ENCODE data around the gene GLA. TPM values are rescaled to one million over a fixed set of nuclear protein-coding genes. Genes with fewer than 3 reads are reported as not detected.

The GLA gene
- total RNA-seq, 2 donors from 2014 or later, result 63.8 to 98.2 TPM

- ATAC-seq (no peak), DNase-seq (ENCODE audit: low spot score in 2 of 2) (no peak)
- H3K9me3 Mint-ChIP-seq, result no peaks in the 10 kb centered on the region
- peaks cover 21 to 29% of the 10 kb centered on the region in 2 donors for H3K36me3 Mint-ChIP-seq
- peak overlapping the region; percentile 93 to 98 for H3K27ac Mint-ChIP-seq
Observed at GRCh38 chrX:101410461-101410860, 2.7 kb upstream of the GLA start.

- peaks cover 23 to 29% of the 10 kb centered on the region in 2 donors for H3K36me3 Mint-ChIP-seq
- peak overlapping the region; percentile 98 to 99 for H3K27ac Mint-ChIP-seq
- ATAC-seq (no peak), DNase-seq (ENCODE audit: low spot score in 2 of 2) (no peak)
- no peaks in the 10 kb centered on the region for H3K9me3 Mint-ChIP-seq
Observed at GRCh38 chrX:101409043-101409442, 1.3 kb upstream of the GLA start.

GRCh38 chrX:101408532-101408841, 762 bp upstream of the GLA start:
- H3K9me3 Mint-ChIP-seq, result no peaks in the 10 kb centered on the region
- H3K36me3 Mint-ChIP-seq, result peaks cover 26 to 29% of the 10 kb centered on the region in 2 donors
- ATAC-seq (peak in 1 of 2 donors; percentile 51), DNase-seq (ENCODE audit: low spot score in 2 of 2) (no peak)
- H3K27ac Mint-ChIP-seq, result peak overlapping the region; percentile 98 to 99

GRCh38 chrX:101407167-101407747, 468 bp downstream of the GLA start:
- Mint-ChIP-seq H3K9me3 (no peaks in the 10 kb centered on the region), H3K27ac (peak overlapping the region; percentile 98 to 99), H3K36me3 (peaks cover 19 to 25% of the 10 kb centered on the region in 2 donors)
- no peak for ATAC-seq
- no peak for DNase-seq (ENCODE audit: low spot score in 2 of 2)

- no peaks in the 10 kb centered on the region for H3K9me3 Mint-ChIP-seq
- no peak for ATAC-seq
- no peak for DNase-seq (ENCODE audit: low spot score in 2 of 2)
- H3K36me3 Mint-ChIP-seq, result peaks cover 0 to 27% of the 10 kb centered on the region in 2 donors
- H3K27ac Mint-ChIP-seq, result peak overlapping the region in 1 of 2 donors; percentile 44
Observed at GRCh38 chrX:101399825-101400224, 7.9 kb downstream of the GLA start.

GRCh38 chrX:101398694-101399093, 9.0 kb downstream of the GLA start:
- no peak overlapping the region for H3K27ac Mint-ChIP-seq
- peaks cover 1 to 25% of the 10 kb centered on the region in 2 donors for H3K36me3 Mint-ChIP-seq
- DNase-seq (ENCODE audit: low spot score in 2 of 2), result no peak
- ATAC-seq, result no peak
- H3K9me3 Mint-ChIP-seq, result no peaks in the 10 kb centered on the region

GRCh38 chrX:101397779-101398178, 9.9 kb downstream of the GLA start:
- H3K27ac Mint-ChIP-seq, result peak overlapping the region in 1 of 2 donors; percentile 29
- H3K36me3 Mint-ChIP-seq, result peaks cover 8 to 34% of the 10 kb centered on the region in 2 donors
- DNase-seq (ENCODE audit: low spot score in 2 of 2) (no peak), ATAC-seq (no peak)
- H3K9me3 Mint-ChIP-seq, result no peaks in the 10 kb centered on the region

- no peak for ATAC-seq
- peaks cover 28 to 43% of the 10 kb centered on the region in 2 donors for H3K36me3 Mint-ChIP-seq
- no peak overlapping the region for H3K27ac Mint-ChIP-seq
- DNase-seq (ENCODE audit: low spot score in 2 of 2), result no peak
- H3K9me3 Mint-ChIP-seq, result no peaks in the 10 kb centered on the region
Observed at GRCh38 chrX:101395789-101396188, 11.9 kb downstream of the GLA start.

- Mint-ChIP-seq H3K27ac (no peak overlapping the region), H3K36me3 (peaks cover 29 to 32% of the 10 kb centered on the region in 2 donors), H3K9me3 (no peaks in the 10 kb centered on the region)
- no peak for ATAC-seq
- no peak for DNase-seq (ENCODE audit: low spot score in 2 of 2)
Observed at GRCh38 chrX:101394372-101394771, 13.4 kb downstream of the GLA start.

- Mint-ChIP-seq H3K36me3 (peaks cover 29% of the 10 kb centered on the region in 2 donors), H3K9me3 (no peaks in the 10 kb centered on the region)
- no peak for ATAC-seq
Observed at GRCh38 chrX:101393530-101394305, 14.0 kb downstream of the GLA start.

GRCh38 chrX:101391831-101392230, 15.9 kb downstream of the GLA start:
- DNase-seq (ENCODE audit: low spot score in 2 of 2), result no peak
- H3K27ac Mint-ChIP-seq, result peak overlapping the region; percentile 94 to 98
- H3K9me3 Mint-ChIP-seq, result no peaks in the 10 kb centered on the region
- H3K36me3 Mint-ChIP-seq, result peaks cover 29% of the 10 kb centered on the region in 2 donors
- no peak for ATAC-seq

More at GRCh38 chrX:101393530-101394305, 14.0 kb downstream of the GLA start:
- no peak for DNase-seq (ENCODE audit: low spot score in 2 of 2)
- H3K27ac Mint-ChIP-seq, result peak overlapping the region; percentile 40 to 94

- peaks cover 29% of the 10 kb centered on the region in 2 donors for H3K36me3 Mint-ChIP-seq
- H3K27ac Mint-ChIP-seq, result peak within 1 kb of the TSS; percentile 94 to 98
- ATAC-seq, result peak; percentile 97 to 98
- H3K9me3 Mint-ChIP-seq, result no peaks in the 10 kb centered on the region
- peak; percentile 76 to 83 for DNase-seq (ENCODE audit: low spot score in 2 of 2)
Observed at GRCh38 chrX:101390664-101391525, 16.8 kb downstream of the GLA start, which contains the start of gene RPL36A. TSS of gene RPL36A (plus strand) at chrX:101391011. CDS start at chrX:101391044, 33 bp downstream.

GRCh38 chrX:101388604-101389003, 19.1 kb downstream of the GLA start:
- Mint-ChIP-seq H3K9me3 (no peaks in the 10 kb centered on the region), H3K27ac (no peak overlapping the region), H3K36me3 (peaks cover 25 to 26% of the 10 kb centered on the region in 2 donors)
- ATAC-seq (no peak), DNase-seq (ENCODE audit: low spot score in 2 of 2) (no peak)

GRCh38 chrX:101386542-101386885, 21.2 kb downstream of the GLA start:
- Mint-ChIP-seq H3K27ac (peak overlapping the region in 1 of 2 donors; percentile 25), H3K9me3 (no peaks in the 10 kb centered on the region), H3K36me3 (peaks cover 8% of the 10 kb centered on the region in 2 donors)
- DNase-seq (ENCODE audit: low spot score in 2 of 2) (no peak), ATAC-seq (no peak)

GRCh38 chrX:101385795-101386541, 21.8 kb downstream of the GLA start, which contains the start of gene BTK:
TSS of gene BTK (minus strand) at chrX:101386191. CDS start at chrX:101375284, 10,907 bp downstream.
- Mint-ChIP-seq H3K36me3 (peaks cover 3% of the 10 kb centered on the region in 2 donors), H3K27ac (peak within 1 kb of the TSS in 1 of 2 donors; percentile 25), H3K9me3 (no peaks in the 10 kb centered on the region)
- DNase-seq (ENCODE audit: low spot score in 2 of 2) (no peak), ATAC-seq (no peak)

GRCh38 chrX:101385026-101385684, 22.6 kb downstream of the GLA start:
- Mint-ChIP-seq H3K36me3 (no peaks in the 10 kb centered on the region), H3K9me3 (no peaks in the 10 kb centered on the region), H3K27ac (no peak overlapping the region)
- DNase-seq (ENCODE audit: low spot score in 2 of 2) (no peak), ATAC-seq (no peak)
